Germinal center (tissue), 1 donor: Measurements from ENCODE around the gene KIRREL3.

ENCODE experiments used
- DNase-seq: peaks from one replicate; pipeline ENCODE4 v3.0.0; 2012; ENCODE audit warnings: mixed read lengths, low spot score

Gene KIRREL3

GRCh38 chr11:126578021-126578420 lies 422.5 kb downstream of the KIRREL3 start:
- no peak for DNase-seq

- DNase-seq = no peak
These were observed 424.7 kb downstream of the KIRREL3 start for GRCh38 chr11:126575849-126576248.

GRCh38 chr11:126573325-126573978 lies 427.1 kb downstream of the KIRREL3 start:
- DNase-seq = no peak

GRCh38 chr11:126570489-126570888 lies 430.1 kb downstream of the KIRREL3 start:
- no peak for DNase-seq

- DNase-seq = no peak
These were observed 433.2 kb downstream of the KIRREL3 start for GRCh38 chr11:126567419-126567818.

- DNase-seq = no peak
These were observed 436.0 kb downstream of the KIRREL3 start for GRCh38 chr11:126564566-126564965.

- DNase-seq = no peak
These were observed 439.2 kb downstream of the KIRREL3 start for GRCh38 chr11:126561327-126561893.

GRCh38 chr11:126560221-126560620 lies 440.3 kb downstream of the KIRREL3 start:
- no peak for DNase-seq

GRCh38 chr11:126548581-126549550 lies 451.7 kb downstream of the KIRREL3 start:
- no peak for DNase-seq

- no peak for DNase-seq
These were observed 452.9 kb downstream of the KIRREL3 start for GRCh38 chr11:126547691-126548090.

- DNase-seq = no peak
These were observed 453.4 kb downstream of the KIRREL3 start for GRCh38 chr11:126547161-126547560.

- no peak for DNase-seq
These were observed 453.9 kb downstream of the KIRREL3 start for GRCh38 chr11:126546694-126547093.

- no peak for DNase-seq
These were observed 454.4 kb downstream of the KIRREL3 start for GRCh38 chr11:126546191-126546590.

GRCh38 chr11:126545057-126545555 lies 455.5 kb downstream of the KIRREL3 start:
- no peak for DNase-seq

GRCh38 chr11:126544108-126545056 lies 456.2 kb downstream of the KIRREL3 start:
- no peak for DNase-seq

- no peak for DNase-seq
These were observed 456.9 kb downstream of the KIRREL3 start for GRCh38 chr11:126543691-126544090.

GRCh38 chr11:126542334-126543015 lies 458.1 kb downstream of the KIRREL3 start:
- DNase-seq = no peak

- no peak for DNase-seq
These were observed 462.5 kb downstream of the KIRREL3 start for GRCh38 chr11:126538071-126538470.

GRCh38 chr11:126537492-126537891 lies 463.1 kb downstream of the KIRREL3 start:
- DNase-seq = no peak

- DNase-seq = no peak
These were observed 466.3 kb downstream of the KIRREL3 start for GRCh38 chr11:126534141-126534805.
